K562 (cell line): Measurements from ENCODE around the gene PIK3CB. TPM values are rescaled to one million over a fixed set of nuclear protein-coding genes. Genes with fewer than 3 reads are reported as not detected.
A peak's percentile ranks its signal among the peaks of the same experiment; 100 is the strongest.

Source experiments
- ATAC-seq: fragments of 200-7000 bp; cut with Tn5 transposase; 3 replicates; pipeline ENCODE4 v1.9.1; 2020; ENCODE audit warnings: moderate library complexity
- BruUV-seq: library from RNA; stranded (reverse); fragments of 400-500 nt; replicated peaks from 2 replicates; lab custom pipeline; 2021; lab: Mats Ljungman, UMichigan
- CTCF ChIA-PET: fragments of 300-600 bp; formaldehyde crosslinking; extraction: SDS; loops from one replicate; lab custom pipeline; 2021; ENCODE audit warnings: low intra/inter-chr PET ratio; lab: Yijun Ruan, JAX
- POLR2A ChIA-PET: fragments of 300-600, 350-650 bp; sonication (Branson Sonifier 250); formaldehyde crosslinking; extraction: SDS; loops from one replicate; lab custom pipeline; 2021; ENCODE audit warnings: antibody characterized with exemption, inconsistent platforms; lab: Yijun Ruan, JAX
- DNase-seq, 4 experiments: peaks; one replicate each; pipeline versions ENCODE4 v3.0.0 to v3.0.0-alpha.2; 2011 to 2018; ENCODE audit warnings: low spot score in 3 of 4, mixed read lengths in 3 of 4; ENCODE audit errors: extremely low read depth in 1 of 4
- FAIRE-seq: peaks from 2 replicates; lab custom pipeline; 2011; peaks lifted over from hg19 to GRCh38; lab: Jason Lieb, UNC
- H2AFZ ChIP-seq: 2 replicates; pipeline ENCODE4 v1.6.0; 2011; ENCODE audit warnings: low read depth, low read length, control low read depth, inconsistent platforms
- H3K27ac ChIP-seq: fragments of 200-600 bp; 3 replicates; pipeline ENCODE4 v1.8.0; 2011; ENCODE audit warnings: low read depth, mild to moderate bottlenecking, control low read depth, inconsistent platforms, low read length, moderate library complexity, mixed read lengths; ENCODE audit errors: extremely low read depth
- H3K27me3 ChIP-seq, 2 experiments: fragments of 300-600 bp in 1 of 2; 2 replicates in 1 of 2; 3 replicates in 1 of 2; pipeline versions ENCODE4 v1.6.0 to v1.8.0; 2011; ENCODE audit warnings: inconsistent platforms in 2 of 2, low read length in 2 of 2, mild to moderate bottlenecking in 1 of 2, mixed read lengths in 1 of 2, moderate library complexity in 1 of 2; ENCODE audit not compliant: control insufficient read depth in 2 of 2, insufficient read depth in 2 of 2
- H3K36me3 ChIP-seq: fragments of 300-600 bp; 3 replicates; pipeline ENCODE4 v1.8.0; 2011; ENCODE audit warnings: mild to moderate bottlenecking, low read length, inconsistent platforms; ENCODE audit not compliant: control insufficient read depth, insufficient read depth
- H3K4me1 ChIP-seq, 2 experiments: fragments of 200-600 bp in 1 of 2; replicated peaks in 1 of 2; 2 replicates in 1 of 2; 3 replicates in 1 of 2; pipeline versions ENCODE4 v1.5.1 to v1.8.0; 2011; ENCODE audit warnings: inconsistent platforms in 2 of 2, low read length in 2 of 2, mild to moderate bottlenecking in 1 of 2, mixed read lengths in 1 of 2, moderate library complexity in 1 of 2; ENCODE audit not compliant: control insufficient read depth in 2 of 2, insufficient read depth in 2 of 2
- H3K4me2 ChIP-seq: 2 replicates; pipeline ENCODE4 v1.6.1; 2011; ENCODE audit warnings: low read length, control low read depth, inconsistent platforms, mixed read lengths; ENCODE audit not compliant: insufficient read depth
- H3K4me3 ChIP-seq: fragments of 200-600 bp; sonication (generic), shearing (Covaris generic); 2 replicates; pipeline ENCODE4 v1.5.1; 2016; ENCODE audit warnings: control low read depth, inconsistent platforms
- H3K79me2 ChIP-seq: fragments of 200-600 bp; 3 replicates; pipeline ENCODE4 v1.8.0; 2011; ENCODE audit warnings: low read length, inconsistent platforms; ENCODE audit not compliant: control insufficient read depth, insufficient read depth
- H3K9ac ChIP-seq, 2 experiments: 2 replicates each; pipeline versions ENCODE4 v1.6.0 to v1.6.1; 2011; ENCODE audit warnings: low read depth in 2 of 2, low read length in 2 of 2, control low read depth in 1 of 2, inconsistent platforms in 1 of 2, mild to moderate bottlenecking in 1 of 2, mixed read lengths in 1 of 2; ENCODE audit not compliant: insufficient read depth in 1 of 2
- H3K9me1 ChIP-seq: one replicate; pipeline ENCODE4 v1.6.0; 2011; ENCODE audit warnings: inconsistent platforms, mild to moderate bottlenecking, low read length, moderate library complexity; ENCODE audit not compliant: control insufficient read depth, insufficient read depth
- H3K9me3 ChIP-seq: replicated peaks from 2 replicates; pipeline ENCODE4 v1.5.1; 2011; ENCODE audit warnings: low read depth, low read length, inconsistent platforms; ENCODE audit not compliant: control insufficient read depth, insufficient read depth
- H4K20me1 ChIP-seq: replicated peaks from 2 replicates; pipeline ENCODE4 v1.6.1; 2011; ENCODE audit warnings: low read length, inconsistent platforms, mixed read lengths; ENCODE audit not compliant: control insufficient read depth, insufficient read depth
- HDAC2 ChIP-seq: fragments of 450-650 bp; IDR thresholded peaks from 2 replicates; pipeline ENCODE4 v1.6.1; 2016; ENCODE audit warnings: mild to moderate bottlenecking
- NELFE ChIP-seq: IDR thresholded peaks from 2 replicates; pipeline ENCODE4 v1.6.1; 2011; ENCODE audit warnings: mild to moderate bottlenecking; ENCODE audit not compliant: insufficient read depth, insufficient read length
- SMARCB1 ChIP-seq: IDR thresholded peaks from 2 replicates; pipeline ENCODE4 v1.6.1; 2011; ENCODE audit warnings: improper control_type of control experiment, low read depth; ENCODE audit not compliant: insufficient read length
- XRCC4 ChIP-seq: IDR thresholded peaks from one replicate; pipeline ENCODE4 v1.6.1; 2011; ENCODE audit not compliant: insufficient read depth, insufficient read length; ENCODE audit errors: extremely low read depth
- ZNF140 ChIP-seq: fragments of 250-450 bp; sonication (Bioruptor Pico); IDR thresholded peaks from 2 replicates; pipeline ENCODE4 v1.8.0; 2021; ENCODE audit warnings: moderate library complexity, mild to moderate bottlenecking, inconsistent platforms
- ZNF766 ChIP-seq: fragments of 200-800 bp; sonication (Bioruptor generic); conservative IDR thresholded peaks from 2 replicates; pipeline ENCODE4 v1.6.1; 2016; ENCODE audit warnings: missing genetic modification characterization, missing compliant biosample characterization
- WGBS: fragments of 100-300 bp; shearing (Covaris generic); methylation state at CpG from one replicate; pipeline ENCODE4 v1.1.6; 2016; ENCODE audit warnings: low coverage, mixed read lengths; ENCODE audit not compliant: insufficient coverage; ENCODE audit errors: missing lambda C conversion rate; 5-methylcytosine and 5-hydroxymethylcytosine counted together
- in situ Hi-C: fragments of 300-500 bp; cut with MboI; formaldehyde crosslinking; loops from 4 replicates; pipeline ENCODE4 v1.15.0; 2018; ENCODE audit warnings: inconsistent platforms, mixed read lengths
- intact Hi-C: fragments of 100-400 bp; cut with micrococcal nuclease; formaldehyde crosslinking; loops from 2 replicates; pipeline ENCODE4 v1.14.2; 2022
- polyA plus RNA-seq, 8 experiments: library from polyadenylated mRNA; depleted of rRNA in 4 of 8; stranded (reverse) in 5 of 8; unstranded in 3 of 8; fragments of >200 nt; fragmentation: Nextera tagmentation in 2 of 8; fragmentation: Illumina TruSeq in 1 of 8; extraction: Ambion mirVana in 2 of 8; extraction: Trizol in 1 of 8; gene quantifications; 2 replicates each; pipeline versions ENCODE4 v1.2.1 to v1.2.3, GENCODE V29; 2011 to 2014; ENCODE audit warnings: inconsistent platforms in 1 of 8, missing spikeins in 1 of 8
- total RNA-seq, 7 experiments: library from RNA; depleted of rRNA in 6 of 7; stranded (reverse); fragments of >200 nt in 6 of 7; fragmentation: Illumina TruSeq in 2 of 7; extraction: Trizol in 2 of 7; gene quantifications; 2 replicates each; pipeline versions ENCODE4 v1.2.1 to v1.2.3, GENCODE V29; 2011 to 2021; ENCODE audit warnings: low replicate concordance in 1 of 7

PIK3CB gene
- total and polyA plus RNA-seq, 9 of the 15 experiments (the other 6 are each of a cell fraction or from before 2014, with no cell fraction given), result 15.3 to 62.6 (median 28.3) TPM

GRCh38 chr3:138806376-138807080 lies 28.2 kb downstream of the PIK3CB start:
- peaks cover 12% of the 10 kb centered on the region; the same call in 1 of the 2 replicates for H4K20me1 ChIP-seq
- peaks cover 0 to 3% of the 10 kb centered on the region in 2 experiments; a peak in 2 of 5 replicates for H3K4me1 ChIP-seq
- no peak overlapping the region for H3K4me2 ChIP-seq
- H3K79me2 ChIP-seq, result peaks cover 98% of the 10 kb centered on the region
- FAIRE-seq, result no peak
- in situ Hi-C loops, result no loop called here
- no peak for ATAC-seq
- H3K9me1 ChIP-seq, result no peaks in the 10 kb centered on the region
- no peak overlapping the region for H3K4me3 ChIP-seq
- TF ChIP-seq NELFE, result no peak
- no peak for TF ChIP-seq ZNF766 (CRISPR knock-in tag)
- no peak for TF ChIP-seq ZNF140 (CRISPR knock-in tag)
- TF ChIP-seq SMARCB1, result no peak
- TF ChIP-seq HDAC2, result no peak
- TF ChIP-seq XRCC4, result no peak
- H3K27me3 ChIP-seq, result no peaks in the 10 kb centered on the region
- WGBS, result 90% methylated on average over 3 of the region's 3 CpGs
- intact Hi-C loops, result no loop called here
- H3K9ac ChIP-seq, result no peak overlapping the region
- DNase-seq, result no peak
- peaks cover 26% of the 10 kb centered on the region; the same call in 1 of the 3 replicates for H3K36me3 ChIP-seq
- no peak overlapping the region for H2AFZ ChIP-seq
- H3K9me3 ChIP-seq, result no peaks in the 10 kb centered on the region
- H3K27ac ChIP-seq, result no peak overlapping the region
- ChIA-PET POLR2A (interaction anchor here (0.7 to 3.5 kb wide), 8 partner anchors 10 to 123 kb away, joined by 3 to 24 read pairs (median 4); no protein-coding TSS in a partner anchor), CTCF (no interaction called here)
- TSS peak; percentile 8 for BruUV-seq
